ENCODE measurements around the gene IGFLR1.
A peak's percentile ranks its signal among the peaks of the same experiment; 100 is the strongest.
"Not testable (repeated sequence)": the region's sequence is repeated elsewhere in the genome, so short reads cannot be mapped to it uniquely, and the experiment has no call there.

IGFLR1 gene

DNA sequence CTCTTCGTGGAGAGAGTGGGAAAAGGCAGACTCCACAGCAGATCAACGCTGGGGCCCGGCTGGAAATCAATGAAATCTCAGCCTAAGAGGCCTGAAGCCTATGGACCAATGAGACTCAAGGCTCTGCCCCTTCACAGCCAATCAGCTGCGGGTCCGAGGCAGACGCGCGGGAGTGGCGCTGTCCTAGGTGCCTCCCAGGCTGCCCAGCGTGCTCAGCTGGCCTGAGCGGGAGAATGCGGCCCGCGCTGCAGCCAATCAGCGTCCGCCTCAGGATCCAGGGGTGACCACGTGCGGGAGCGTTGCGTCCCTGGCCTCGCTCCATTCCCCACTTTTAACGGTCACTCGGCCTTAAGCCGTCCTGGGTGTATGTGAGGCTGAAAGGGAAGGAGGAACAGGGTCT, 38.0 kb downstream of the IGFLR1 start, which contains the start of gene ZBTB32:
Gene ZBTB32 (plus strand): TSS at position 341 of the 400 bp plus-strand sequence. CDS start 10,069 bp downstream, outside the sequence.
- DNase-seq, result no peak

DNA sequence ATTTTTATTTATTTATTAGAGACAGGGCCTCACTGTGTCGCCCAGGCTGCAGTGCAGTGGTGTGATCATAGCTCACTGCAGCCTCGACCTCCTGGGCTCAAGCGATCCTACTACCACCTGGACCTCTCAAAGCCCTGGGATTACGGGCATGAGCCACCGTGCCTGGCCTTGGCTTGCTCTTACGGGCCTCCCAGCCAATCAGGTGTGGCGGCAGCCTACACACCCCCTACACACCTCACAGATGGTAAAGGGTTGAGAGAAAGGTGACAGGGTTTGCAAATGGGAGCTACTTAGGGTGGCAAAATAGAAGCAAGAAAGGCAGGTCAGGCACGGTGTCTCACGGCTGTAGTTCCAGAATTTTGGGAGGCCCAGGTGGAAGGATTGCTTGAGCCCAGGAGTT, 38.9 kb downstream of the IGFLR1 start:
- no peak for DNase-seq

DNA sequence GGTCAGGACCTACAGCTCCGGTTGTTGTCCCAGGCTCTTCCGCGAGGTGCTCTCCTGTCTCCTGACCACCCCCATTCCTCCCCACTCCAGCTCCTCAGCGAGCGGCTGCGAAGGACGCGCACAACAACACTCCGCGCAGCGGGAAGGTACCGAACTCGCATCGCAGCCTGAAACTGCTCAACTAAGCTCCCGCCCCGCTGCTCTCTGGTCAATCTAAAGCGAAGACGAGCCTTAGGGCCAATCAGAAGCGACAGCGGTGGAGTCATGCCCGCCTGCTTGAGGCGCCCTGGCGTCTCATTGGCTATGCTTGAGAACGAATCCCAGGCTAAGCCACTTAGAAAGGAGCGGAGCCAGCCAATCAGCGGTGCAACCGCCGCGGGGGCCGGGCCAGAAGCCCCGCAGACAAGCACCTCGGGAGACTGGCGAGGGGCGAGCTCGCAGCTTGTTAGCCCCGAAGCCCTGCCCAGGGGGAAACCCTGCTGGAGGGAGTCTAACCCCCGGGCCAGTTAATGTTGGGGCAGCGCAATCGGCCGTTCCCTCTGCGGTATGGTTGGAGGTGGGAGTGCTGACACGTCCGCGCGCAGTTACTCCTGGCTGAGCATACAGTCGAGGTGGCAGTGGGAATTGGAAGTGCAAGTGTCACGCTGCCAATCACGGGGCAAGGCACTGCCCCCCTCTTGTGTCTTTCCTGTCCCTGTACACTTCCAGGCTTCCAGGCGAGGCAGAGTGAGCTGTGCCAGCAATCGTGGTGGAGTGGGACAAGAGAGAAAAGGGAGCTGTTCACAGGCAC, 39.8 kb downstream of the IGFLR1 start:
- peak; percentile 96 for DNase-seq

DNA sequence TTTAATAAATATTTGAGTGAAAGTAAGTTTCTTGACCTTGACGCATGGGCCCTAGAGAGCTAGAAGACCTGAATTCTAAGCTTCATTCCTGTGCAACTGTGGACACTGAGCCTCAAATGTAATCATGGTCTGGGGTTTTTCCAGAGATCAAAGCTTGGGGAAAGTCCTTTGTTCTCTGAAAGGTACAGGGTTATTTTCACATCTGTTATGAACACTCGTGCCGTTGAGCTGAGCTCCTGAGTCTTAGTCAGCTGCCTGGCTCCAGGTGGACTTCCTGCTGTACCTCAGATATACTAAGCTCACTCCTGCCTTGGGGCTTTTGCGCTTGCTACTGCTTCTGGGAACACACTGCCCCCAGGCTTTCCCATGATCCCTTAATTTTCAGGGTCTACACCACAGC, 45.4 kb downstream of the IGFLR1 start:
- no peak for DNase-seq

DNA sequence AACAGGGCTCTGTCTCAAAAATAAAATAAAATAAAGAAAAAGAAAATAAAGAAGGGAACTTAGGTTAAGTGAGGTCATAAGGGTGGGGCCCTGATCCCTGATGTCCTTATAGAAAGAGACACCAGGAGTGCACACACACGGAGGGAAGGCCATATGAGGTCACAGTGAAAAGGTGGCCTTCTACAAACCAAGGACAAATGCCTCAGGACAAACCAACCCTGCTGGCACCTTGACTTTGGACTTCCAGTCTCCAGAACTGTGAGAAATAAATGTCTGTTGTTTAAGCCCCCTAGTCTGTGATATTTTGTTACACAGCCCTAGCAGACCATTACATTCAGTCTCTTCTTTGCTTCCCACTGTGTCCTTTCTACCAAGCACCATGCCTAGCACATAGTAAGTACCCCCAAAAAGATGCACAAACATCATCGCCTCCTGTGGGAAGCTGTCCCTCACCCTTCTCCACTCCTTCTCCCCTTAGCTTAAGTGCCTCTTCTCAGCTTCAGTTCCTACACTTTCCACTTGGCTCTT, 46.3 kb downstream of the IGFLR1 start:
- no peak for DNase-seq

DNA sequence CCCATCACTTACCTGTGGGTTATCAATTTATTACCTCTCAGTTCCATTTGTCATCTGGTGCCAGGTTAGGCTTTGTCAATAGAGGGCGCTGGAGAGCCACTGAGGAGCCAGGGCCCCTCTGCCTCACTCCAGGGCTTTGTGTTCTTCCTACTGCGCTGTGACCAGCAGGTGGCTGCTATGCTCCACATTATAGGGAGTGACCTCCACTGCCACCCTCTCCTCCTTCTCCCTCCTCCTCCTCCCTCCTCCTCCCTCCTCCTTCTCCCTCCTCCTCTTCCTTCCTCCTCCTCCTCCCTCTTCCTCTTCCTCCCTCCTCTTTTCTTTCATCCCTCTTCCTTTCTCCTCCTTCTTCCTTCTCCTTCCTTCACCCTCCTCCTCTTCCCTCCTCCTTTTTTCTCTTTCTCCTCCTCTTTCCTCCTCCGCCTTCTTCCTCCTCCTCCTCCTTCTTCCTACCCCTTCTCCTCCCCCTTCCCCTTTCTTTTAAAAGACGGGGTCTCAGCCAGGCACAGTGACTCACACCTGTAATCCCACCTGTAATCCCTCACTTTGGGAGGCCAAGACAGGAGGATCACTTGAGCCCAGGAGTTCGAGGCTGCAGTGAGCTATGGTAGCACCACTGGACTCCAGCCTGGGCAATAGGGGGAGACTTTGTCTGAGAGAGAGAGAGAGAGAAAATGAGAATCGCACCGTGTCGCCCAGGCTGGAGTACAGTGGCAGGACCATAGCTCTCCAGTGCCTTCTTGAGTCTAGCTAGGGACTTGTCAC, 48.2 kb downstream of the IGFLR1 start:
- peak; percentile 77 for DNase-seq

DNA sequence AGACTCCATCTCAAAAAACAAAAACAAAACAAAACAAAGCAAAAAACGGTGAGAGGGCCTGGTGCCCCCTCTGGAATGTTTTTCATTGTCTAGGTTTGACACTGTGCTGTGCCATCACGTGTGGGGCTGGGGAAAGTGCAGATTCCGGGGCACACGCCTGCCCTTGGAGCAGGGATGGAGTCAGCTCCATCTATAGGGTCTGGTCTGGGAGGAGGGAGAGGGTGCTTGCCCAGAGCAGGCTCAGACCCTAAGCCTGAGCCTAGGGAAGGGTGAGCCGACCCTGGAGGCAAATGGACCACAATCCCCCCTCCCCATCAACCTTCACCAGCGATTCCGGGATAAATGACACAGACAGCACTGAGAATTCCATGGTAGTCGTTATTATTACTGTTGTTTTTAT, 48.8 kb downstream of the IGFLR1 start:
- no peak for DNase-seq

DNA sequence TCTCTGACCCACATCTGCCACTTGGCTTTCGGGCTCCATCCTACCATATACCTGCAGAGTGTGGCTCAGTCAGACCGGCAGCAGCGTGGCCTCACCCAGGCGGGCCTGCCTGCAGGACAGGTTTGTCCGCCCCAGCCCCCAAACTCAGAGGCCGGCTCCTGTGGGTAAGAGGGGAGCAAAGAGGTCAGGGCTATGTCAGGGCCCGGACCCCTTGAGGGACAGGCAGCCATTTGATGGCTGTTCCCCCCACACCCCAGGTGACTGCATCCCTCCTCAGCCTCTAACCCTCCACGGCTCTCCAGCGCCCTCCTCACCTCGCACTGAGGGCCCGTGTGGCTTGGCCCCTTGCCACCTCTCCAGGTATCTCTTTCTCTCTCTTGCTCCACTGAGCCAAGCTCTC, 50.2 kb downstream of the IGFLR1 start:
- DNase-seq, result no peak

DNA sequence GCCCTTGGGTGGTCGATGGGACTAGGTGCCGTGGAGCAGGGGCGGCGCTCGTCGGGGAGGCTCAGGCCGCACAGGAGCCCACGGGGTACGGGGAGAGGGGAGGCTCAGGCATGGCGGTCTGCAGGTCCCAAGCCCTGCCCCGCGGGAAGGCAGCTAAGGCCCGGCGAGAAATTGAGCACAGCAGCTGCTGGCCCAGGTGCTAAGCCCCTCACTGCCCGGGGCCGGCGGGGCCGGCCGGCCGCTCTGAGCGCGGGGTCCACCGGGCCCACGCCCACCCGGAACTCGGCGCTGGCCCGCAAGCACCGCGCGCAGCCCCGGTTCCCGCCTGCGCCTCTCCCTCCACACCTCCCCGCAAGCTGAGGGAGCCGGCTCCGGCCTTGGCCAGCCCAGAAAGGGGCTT, 51.1 kb downstream of the IGFLR1 start:
- not testable (repeated sequence) for DNase-seq

DNA sequence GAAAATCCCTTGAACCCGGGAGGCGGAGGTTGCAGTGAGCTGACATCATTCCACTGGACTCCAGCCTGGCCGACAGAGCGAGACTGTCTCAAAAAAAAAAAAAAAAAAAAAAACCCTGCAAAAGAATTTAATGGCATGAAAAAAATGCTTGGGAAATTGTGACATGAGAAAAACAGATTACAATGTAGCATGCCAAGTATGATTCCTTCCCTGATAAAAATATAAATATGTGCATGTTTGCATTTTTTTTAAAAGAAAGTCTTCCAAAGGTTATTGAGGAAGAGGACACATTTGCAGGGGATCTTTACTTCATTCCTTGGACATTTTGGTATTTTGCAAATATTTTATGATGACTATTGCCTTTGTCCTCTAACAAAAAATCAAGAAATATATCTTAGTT, 52.4 kb downstream of the IGFLR1 start:
- no peak for DNase-seq

Measured in HCEC 1CT (cell line).